Activated CD4-positive, alpha-beta T cell treated with anti-CD3 and anti-CD28 coated beads, Interleukin-2, amount 50 U/mL, for 24 hours (primary cell): ENCODE data around the gene PRAME.
"Not testable (repeated sequence)": the region's sequence is repeated elsewhere in the genome, so short reads cannot be mapped to it uniquely, and the experiment has no call there.

ENCODE experiments used
- DNase-seq, 2 donors: peaks; one replicate each; pipeline ENCODE4 v3.0.0-alpha.2; 2020; ENCODE audit warnings: low read depth in 1 of 2, low spot score in 1 of 2

Gene PRAME

GRCh38 chr22:22558972-22559603 is at the start of gene PRAME:
Gene PRAME (minus strand): TSS chr22:22559265. CDS start chr22:22556832, 2,433 bp downstream.
- peak; percentile 51 to 68 for DNase-seq

GRCh38 chr22:22608022-22608421 is 49.0 kb upstream of the PRAME start:
- DNase-seq, result not testable (repeated sequence)

- DNase-seq, result no peak
Observed at GRCh38 chr22:22605074-22605404, 46.0 kb upstream of the PRAME start.

GRCh38 chr22:22604326-22605073 is 45.4 kb upstream of the PRAME start:
- no peak for DNase-seq

GRCh38 chr22:22603470-22603947 is 44.4 kb upstream of the PRAME start:
- DNase-seq, result no peak

- DNase-seq, result no peak
Observed at GRCh38 chr22:22600531-22601261, 41.6 kb upstream of the PRAME start.

GRCh38 chr22:22599248-22599647 is 40.2 kb upstream of the PRAME start:
- DNase-seq, result no peak

GRCh38 chr22:22598144-22598543 is 39.1 kb upstream of the PRAME start:
- no peak for DNase-seq

GRCh38 chr22:22595001-22595835 is 36.2 kb upstream of the PRAME start:
- no peak for DNase-seq

- peak in 1 of 2 donors; percentile 37 for DNase-seq
Observed at GRCh38 chr22:22593964-22594656, 35.0 kb upstream of the PRAME start.

- no peak for DNase-seq
Observed at GRCh38 chr22:22593250-22593649, 34.2 kb upstream of the PRAME start.

GRCh38 chr22:22591348-22592299 is 32.6 kb upstream of the PRAME start:
- DNase-seq, result no peak

GRCh38 chr22:22590136-22590891 is 31.2 kb upstream of the PRAME start:
- no peak for DNase-seq

GRCh38 chr22:22588485-22589164 is 29.6 kb upstream of the PRAME start:
- no peak for DNase-seq

- no peak for DNase-seq
Observed at GRCh38 chr22:22587577-22588188, 28.6 kb upstream of the PRAME start.

- no peak for DNase-seq
Observed at GRCh38 chr22:22584722-22585121, 25.7 kb upstream of the PRAME start.

GRCh38 chr22:22583030-22583429 is 24.0 kb upstream of the PRAME start:
- DNase-seq, result no peak

- DNase-seq, result not testable (repeated sequence)
Observed at GRCh38 chr22:22581524-22581923, 22.5 kb upstream of the PRAME start.
